Erythroblast (primary cell): Measurements from ENCODE around the gene SCGB1D2.

Experiments
- GATA1 ChIP-seq: IDR thresholded peaks from 2 replicates; pipeline ENCODE4 v1.6.1; 2011; ENCODE audit warnings: low read depth, mild to moderate bottlenecking, control low read depth, low read length, moderate library complexity
- POLR2A ChIP-seq: IDR thresholded peaks from 2 replicates; pipeline ENCODE4 v1.6.1; 2011; ENCODE audit warnings: mild to moderate bottlenecking, low read length

GRCh38 chr11:62241095-62241494 lies 944 bp upstream of the SCGB1D2 start:
- TF ChIP-seq POLR2A (no peak), GATA1 (no peak)
